Stimulated activated CD4-positive, alpha-beta T cell treated with anti-CD3 and anti-CD28 coated beads, Interleukin-2, amount 100 ng/mL, for 24 hours (primary cell): Measurements from ENCODE around the gene ARL16.

Source experiments
- DNase-seq, 2 donors: peaks; one replicate each; pipeline ENCODE4 v3.0.0-alpha.2; 2020

ARL16 gene

DNA sequence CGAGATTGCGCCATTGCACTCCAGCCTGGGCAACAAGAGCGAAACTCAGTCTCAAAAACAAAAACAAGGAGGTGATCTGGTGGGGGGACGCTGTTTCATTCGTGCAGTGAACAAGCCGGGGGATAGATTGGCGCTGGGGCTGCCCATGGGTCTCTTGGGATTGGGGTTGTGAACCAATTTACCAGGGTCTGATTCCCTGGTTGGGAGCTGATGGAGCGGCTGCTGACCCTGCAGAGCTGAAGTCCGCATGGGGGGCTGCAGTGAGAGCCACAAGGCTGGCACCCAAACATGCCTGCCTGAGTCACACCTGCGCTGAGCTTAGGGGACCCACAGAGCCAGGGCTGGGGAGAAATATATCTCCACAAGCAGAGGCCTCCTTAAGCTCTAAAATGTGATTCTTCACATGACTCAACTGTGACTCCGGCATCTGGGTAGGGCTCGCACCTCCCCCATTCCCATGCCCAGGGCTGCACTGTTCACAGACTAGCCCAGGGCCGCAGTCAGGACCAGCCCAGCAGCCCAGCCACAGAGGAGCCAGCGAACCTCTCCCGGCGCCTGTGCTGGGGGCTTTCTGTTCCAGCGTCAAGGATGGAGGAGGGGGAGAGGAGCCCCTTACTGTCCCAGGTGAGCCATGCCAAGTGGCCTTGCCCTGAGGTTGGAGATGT lies 41.6 kb downstream of the ARL16 start:
- DNase-seq = no peak

DNA sequence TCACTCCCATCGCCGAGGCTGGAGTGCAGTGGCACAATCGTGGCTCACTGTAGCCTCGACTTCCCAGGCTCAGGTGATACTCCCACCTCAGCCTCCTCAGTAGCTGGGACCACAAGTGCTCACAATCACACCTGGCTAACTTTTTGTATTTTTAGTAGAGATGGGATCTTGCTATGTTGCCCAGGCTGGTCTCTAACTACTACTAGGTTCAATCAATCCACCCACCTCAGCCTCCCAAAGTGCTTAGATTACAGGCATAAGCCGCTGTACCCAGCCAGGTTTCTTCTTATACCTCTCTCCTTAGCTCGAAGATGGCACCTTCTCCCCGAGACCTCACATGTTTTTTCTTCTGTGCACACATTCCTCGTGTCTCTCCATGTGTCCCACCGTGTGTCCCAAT lies 43.6 kb downstream of the ARL16 start:
- DNase-seq = no peak

DNA sequence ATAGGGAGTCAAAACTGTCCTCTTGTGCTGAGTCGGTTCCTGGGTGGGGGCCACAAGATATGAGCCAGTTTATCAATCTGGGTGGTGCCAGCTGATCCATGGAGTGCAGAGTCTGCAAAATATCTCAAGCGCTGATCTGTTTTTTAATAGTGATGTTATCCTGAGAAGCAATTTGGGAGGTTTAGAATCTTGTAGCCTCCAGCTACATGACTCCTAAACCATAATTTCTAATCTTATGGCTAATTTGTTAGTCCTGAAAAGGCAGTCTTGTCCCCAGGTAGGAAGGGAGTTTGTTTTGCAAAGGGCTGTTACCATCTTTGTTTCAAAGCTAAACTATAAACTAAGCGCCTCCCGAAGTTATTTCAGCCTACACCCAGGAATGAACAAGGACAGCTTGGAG lies 44.9 kb downstream of the ARL16 start:
- no peak for DNase-seq

DNA sequence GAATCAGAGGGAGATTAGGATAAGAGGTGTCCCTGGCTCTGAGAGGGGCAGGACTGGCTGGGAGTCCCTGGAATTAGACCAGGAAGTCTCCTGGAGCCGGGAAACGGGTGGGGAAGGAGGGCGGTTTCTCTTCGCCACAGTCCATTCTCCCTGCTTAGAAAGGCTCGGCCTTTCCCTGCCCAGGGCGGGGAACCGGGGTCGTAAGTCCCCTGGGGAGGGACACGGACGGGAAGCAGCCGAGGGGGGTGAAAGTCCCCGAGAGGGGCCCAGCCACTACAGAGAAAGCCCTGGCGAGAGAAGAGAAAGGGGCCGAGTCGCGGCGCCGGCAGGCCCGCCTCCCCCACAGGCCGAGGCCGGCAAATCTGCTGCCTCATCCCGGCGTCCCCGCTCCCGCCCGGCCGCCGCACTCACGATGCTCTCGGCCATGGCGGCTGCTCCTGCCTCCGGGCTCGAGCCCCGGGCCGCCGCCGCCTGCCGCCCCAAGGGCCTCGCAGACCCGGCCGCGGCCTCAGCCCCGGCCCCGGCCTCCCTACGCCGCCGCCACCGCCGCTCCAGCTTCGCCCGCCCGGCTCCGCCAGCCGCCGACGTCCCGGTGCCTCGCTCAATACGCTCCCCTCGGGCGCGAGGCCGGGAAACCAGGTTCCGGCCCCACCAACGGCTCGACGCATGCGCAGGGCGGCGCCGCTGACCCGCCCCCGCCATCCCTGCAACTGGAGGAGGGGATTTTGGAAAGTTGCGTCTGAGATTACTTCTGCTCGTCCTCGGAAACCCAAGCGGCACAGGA lies 46.9 kb downstream of the ARL16 start, which contains the start of the genes NPLOC4 and TSPAN10:
NPLOC4 (minus strand) TSS at position 608 of the 784 bp plus-strand sequence; CDS start at position 426, 182 bp downstream.
TSPAN10 (plus strand) TSS at position 692 of the 784 bp plus-strand sequence. CDS start 5,217 bp downstream, outside the sequence.
- peak; percentile 87 to 89 for DNase-seq

DNA sequence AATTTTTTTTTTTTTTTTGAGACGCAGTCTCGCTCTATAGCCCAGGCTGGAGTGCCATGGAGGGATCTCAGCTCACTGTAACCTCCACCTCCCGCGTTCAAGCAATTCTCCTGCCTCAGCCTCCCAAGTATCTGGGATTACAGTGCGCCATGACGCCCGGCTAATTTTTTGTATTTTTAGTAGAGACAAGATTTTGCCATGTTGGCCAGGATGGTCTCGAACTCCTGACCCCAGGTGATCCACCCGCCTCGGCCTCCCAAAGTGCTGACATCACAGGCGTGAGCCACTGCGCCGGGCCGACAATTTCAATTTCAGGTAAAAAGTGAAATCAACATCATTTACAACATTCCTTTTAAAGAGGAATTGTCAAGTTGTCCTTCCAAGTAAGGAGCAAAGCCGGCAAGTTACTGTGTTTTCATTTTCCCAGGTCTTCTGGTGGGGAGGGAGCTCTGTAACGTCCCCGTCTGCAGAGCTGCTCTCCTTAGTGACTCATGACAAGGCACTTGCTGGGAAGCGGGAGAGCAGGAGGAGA lies 47.6 kb downstream of the ARL16 start:
- no peak for DNase-seq

DNA sequence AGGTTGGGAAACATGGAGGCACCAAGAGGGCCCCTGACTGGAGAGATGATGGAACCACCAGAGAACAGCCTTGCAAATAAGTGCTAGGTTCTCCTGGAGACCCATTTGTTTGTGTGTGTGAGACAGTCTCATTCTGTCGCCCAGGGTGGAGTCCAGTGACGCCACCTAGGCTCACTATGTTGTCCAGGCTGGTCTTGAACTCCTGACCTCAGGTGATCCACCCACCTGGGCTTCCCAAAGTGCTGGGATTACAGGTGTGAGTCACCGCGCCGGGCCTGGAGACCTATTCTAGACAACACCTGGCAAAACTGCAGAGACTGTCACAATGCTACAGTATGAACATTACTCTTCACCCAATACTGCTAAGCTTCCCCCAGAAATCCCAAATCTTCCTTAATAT lies 48.2 kb downstream of the ARL16 start:
- no peak for DNase-seq

DNA sequence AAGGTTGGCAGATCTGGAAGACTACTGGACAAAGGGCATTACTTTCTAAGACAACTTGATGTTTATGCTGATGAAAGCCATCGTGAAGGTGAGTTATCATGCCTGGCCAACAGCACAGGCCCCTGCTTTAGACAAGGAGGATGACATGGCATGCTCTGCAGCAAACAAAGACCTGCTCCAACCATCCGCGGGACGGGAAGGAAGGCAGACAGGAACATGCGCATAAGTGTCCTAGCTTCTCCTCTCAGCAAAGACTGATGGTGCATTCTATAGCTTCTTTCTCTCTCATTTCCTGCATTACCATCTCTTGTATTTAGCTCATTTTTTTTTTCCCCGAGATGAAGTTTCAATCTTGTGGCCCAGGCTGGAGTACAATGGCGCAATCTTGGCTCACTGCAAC lies 52.1 kb downstream of the ARL16 start:
- no peak for DNase-seq
